Right kidney (tissue), 9 donors: ENCODE results near the gene CRP.
"Not testable (repeated sequence)": the region's sequence is repeated elsewhere in the genome, so short reads cannot be mapped to it uniquely, and the experiment has no call there.

Source experiments
- DNase-seq: peaks from one replicate; pipeline ENCODE4 v3.0.0-alpha.2; 2016
- long read RNA-seq, 8 donors: transcript quantifications; one replicate each; lab custom pipeline, GENCODE V29; 2026

Gene CRP, protein sequence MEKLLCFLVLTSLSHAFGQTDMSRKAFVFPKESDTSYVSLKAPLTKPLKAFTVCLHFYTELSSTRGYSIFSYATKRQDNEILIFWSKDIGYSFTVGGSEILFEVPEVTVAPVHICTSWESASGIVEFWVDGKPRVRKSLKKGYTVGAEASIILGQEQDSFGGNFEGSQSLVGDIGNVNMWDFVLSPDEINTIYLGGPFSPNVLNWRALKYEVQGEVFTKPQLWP
- long read RNA-seq, donor 1, result 0 reads
- long read RNA-seq, donor 2, result 0 reads
- long read RNA-seq, donor 3, result 0 reads
- long read RNA-seq, donor 4, result 0 reads
- long read RNA-seq, donor 5, result 0 reads
- long read RNA-seq, donor 6, result 0 reads
- long read RNA-seq, donor 7, result 0 reads
- long read RNA-seq, donor 8, result 0 reads

DNA sequence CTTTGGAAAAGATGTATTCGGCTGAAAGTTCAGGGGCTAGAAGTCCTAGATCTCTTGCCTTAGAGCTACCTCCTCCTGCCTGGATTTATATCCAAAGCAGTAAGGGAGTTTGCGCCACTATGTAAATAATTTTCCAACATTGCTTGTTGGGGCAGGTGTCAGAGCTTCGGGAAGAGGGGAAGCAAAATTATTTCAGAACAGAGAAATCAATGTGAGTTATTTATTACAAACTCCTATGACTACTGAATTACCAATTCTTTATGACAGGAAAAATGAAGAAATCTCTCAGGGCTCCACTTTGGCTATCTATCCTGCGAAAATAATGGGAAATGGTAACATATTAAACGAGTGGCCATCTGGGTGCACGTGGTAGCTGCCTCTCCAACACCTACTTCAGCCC is at the start of gene CRP:
CRP (minus strand) TSS at position 61 of the 400 bp plus-strand sequence. CDS start 104 bp downstream, outside the sequence.
- DNase-seq, result no peak

- no peak for DNase-seq
Observed at GRCh38 chr1:159763686-159764085, 49.3 kb upstream of the CRP start.

DNA sequence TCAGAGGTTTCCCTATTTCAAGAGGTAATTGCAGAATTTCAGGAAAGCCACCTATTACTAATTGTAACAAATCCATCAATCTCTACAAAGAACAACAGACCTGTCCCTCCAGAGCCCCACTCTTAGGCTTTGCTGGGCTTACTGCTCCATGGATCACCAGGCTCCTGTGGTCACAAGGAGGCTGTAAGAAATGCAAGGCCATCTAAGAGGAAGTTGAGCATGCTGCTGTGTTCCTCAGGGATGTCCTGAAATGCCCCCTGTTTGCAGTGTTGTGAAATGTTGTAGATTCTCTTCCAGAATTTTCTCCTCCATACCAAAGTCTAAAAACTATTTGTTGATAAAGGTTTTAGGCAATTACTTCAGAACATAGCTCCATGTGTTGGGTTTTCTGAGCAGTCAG is 42.0 kb upstream of the CRP start:
- DNase-seq, result no peak

- no peak for DNase-seq
Observed at GRCh38 chr1:159755451-159756007, 41.1 kb upstream of the CRP start.

DNA sequence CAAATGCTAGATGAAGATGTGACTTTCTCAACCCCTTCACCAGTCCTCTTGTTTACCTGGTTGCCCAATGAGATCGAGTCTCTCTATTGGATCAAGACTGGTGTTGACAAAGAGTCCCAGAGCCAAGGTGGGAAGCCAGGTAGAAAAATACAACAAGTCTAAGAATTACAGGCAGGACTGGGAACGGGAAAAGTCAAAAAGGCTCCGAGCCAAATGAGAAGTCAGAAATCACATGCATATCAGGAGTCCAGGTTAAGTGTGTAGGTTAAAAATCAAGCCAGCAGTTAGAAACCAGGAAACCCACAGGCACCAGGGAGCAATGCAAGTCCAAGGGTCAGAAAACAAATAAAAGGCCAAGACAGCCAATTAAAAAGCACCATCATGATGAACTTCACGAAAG is 39.0 kb upstream of the CRP start:
- DNase-seq, result no peak

- DNase-seq, result no peak
Observed at GRCh38 chr1:159752135-159752580, 37.8 kb upstream of the CRP start.

DNA sequence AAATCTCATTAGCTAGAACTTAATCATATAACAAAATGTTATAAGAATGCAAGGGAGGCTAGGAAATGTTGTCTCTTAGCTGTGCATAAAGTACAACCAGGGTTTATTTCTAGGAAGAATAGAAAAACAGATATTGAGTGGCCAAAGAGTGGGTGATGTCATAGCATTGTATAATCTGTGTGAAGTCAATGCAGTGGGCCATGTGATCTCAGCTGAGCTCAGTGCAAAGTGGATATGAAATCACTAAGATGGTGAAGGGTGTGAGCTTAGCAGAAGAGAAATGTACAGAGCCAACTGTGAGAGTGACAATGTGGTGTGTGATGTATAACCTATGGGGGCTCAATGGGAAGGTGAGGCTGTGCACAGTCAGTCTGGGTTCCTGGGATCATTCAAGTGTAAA is 36.6 kb upstream of the CRP start:
- no peak for DNase-seq

DNA sequence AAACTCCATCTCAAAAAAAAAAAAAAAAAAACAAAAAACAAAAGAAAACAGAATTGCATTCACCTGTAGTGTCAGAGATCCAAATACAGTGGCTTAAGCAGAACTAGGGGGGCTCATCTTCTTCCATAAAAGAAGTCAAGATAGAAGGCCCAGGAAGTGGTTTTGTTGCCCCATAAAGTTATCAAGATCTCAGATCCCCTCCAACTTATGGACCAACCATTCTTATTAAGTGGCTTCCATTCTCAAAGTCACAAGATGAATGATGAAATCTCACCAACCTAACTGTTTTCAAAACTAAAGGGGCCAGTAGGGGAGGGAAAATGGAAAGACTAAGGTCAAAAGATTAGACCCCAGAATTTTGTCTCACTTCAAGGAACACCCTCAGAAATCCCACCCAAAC is 36.2 kb upstream of the CRP start:
- no peak for DNase-seq

GRCh38 chr1:159749630-159750029 is 35.2 kb upstream of the CRP start:
- DNase-seq, result no peak

GRCh38 chr1:159748370-159748769 is 34.0 kb upstream of the CRP start:
- DNase-seq, result no peak

- DNase-seq, result no peak
Observed at GRCh38 chr1:159746666-159747065, 32.3 kb upstream of the CRP start.

DNA sequence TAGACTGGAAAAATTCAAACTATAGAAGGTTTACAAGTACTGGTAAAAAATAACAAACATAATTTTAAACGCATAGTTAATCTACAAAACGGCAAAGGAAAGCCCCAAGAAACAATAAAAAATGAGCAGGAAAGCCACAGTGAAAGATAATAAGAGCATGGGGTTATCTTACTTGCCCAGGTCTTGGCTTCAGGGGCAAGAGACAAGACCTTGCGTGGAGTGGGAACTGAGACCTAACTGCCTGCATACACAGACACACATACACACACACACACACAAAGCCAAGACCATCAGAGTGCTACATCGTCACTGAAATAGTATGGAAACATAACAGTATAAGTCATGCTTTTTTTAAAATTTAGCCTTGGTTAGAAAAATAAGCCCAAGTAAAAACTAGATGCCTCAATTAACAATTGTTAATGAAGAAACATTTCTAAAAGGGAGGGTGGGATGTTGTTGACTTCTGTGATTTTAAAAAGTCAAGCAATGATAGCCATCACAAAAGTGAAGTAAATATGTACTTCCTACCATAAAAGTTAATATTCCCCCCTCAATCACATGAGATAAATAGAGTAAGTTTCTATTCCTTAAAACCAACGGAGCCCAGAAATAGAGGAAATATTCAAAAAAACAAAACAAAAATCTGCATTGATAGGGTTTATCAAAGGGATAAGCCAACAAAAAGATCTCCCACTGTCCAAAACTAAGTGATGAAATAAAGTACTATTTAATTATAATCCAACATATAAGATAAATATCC is 29.4 kb upstream of the CRP start:
- DNase-seq, result no peak

DNA sequence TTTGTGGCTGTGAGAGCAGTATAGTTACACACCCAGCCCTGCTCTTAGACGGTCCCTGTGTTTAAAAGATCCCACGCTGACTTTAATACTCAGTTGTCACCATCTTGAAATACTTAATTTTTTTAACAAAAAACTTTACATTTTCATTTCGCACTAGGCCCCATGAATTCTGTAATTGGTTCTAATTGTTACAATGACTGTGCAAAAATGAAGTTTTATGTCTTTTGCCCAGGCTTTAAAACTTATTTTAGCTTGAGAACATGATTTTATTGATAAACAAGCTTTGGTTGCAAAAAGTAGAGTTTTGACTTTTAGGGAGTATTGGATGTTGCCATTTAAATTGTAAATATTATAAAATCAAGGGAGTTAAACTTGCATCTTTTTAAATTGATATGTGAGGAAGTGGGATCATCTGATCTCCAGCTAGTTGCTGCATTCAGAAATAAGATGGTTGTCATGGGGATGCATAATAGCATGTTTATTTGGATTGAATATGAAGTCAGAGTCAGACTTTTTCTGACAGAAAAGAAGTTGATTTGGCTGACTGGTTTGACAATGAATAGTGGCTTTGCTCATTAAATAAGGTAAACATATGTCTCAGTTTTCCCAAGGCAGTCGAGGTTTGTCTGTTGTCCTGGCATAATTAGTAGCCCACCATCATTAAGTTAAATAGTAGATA is 23.0 kb upstream of the CRP start:
- DNase-seq, result no peak

GRCh38 chr1:159723188-159723587 is 8.8 kb upstream of the CRP start:
- not testable (repeated sequence) for DNase-seq

DNA sequence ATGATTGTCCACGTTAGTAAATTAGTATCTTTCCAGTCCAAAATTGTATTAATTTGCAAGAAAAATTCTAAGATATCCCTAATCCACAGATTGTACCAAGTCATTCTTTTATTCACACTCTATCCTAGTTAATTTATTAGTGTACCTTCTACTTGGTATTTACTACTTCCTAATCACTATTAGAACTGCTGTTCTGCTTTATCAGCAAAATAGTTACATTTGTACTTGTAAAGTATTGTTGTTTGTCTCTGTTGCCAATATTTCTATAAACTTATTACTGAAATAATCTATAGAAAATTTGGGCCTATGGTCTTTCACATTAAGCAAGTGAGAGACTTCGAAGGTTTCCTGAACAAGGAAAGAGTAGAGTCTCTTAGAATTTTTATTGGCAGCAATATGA is 5.6 kb upstream of the CRP start:
- no peak for DNase-seq

DNA sequence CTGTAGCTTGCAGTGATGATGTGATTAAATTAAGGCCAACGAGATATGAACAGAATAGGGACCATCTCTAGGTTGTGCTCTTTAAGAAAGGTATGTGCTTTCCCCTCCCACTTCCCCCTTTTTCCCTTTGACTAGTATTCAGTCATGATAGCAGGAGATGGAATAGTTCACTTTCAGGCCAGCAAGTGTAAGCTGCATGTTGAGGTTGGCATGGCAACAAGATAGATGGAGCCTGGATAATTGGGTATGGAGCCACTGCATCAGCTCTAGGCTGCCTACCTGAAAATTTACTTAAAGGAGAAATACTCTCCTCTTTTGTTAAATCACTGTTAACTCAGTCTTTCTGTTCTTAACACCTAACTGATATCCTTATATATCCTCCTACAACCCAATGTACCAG is 1.5 kb upstream of the CRP start:
- no peak for DNase-seq

DNA sequence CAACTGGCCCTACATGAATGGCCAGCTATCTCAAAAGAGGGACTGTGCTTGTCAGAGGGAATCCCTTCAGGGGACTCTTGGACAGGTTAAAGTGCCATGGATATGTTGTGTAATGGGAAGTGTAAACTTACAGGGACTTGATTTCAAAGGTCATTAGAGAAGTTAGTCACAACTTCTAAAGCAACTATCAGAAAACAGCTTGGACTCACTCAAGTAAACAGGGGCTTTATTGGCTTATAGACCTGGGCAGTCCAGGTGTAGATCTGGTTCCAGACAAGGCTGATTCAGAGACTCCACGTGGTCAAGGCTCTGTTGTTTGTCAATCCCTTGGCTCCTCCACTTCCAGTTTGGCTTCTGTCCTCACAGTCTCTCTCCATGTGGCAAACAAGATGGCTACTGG is 2.3 kb downstream of the CRP start:
- no peak for DNase-seq

GRCh38 chr1:159707472-159708260 is 6.7 kb downstream of the CRP start:
- no peak for DNase-seq

DNA sequence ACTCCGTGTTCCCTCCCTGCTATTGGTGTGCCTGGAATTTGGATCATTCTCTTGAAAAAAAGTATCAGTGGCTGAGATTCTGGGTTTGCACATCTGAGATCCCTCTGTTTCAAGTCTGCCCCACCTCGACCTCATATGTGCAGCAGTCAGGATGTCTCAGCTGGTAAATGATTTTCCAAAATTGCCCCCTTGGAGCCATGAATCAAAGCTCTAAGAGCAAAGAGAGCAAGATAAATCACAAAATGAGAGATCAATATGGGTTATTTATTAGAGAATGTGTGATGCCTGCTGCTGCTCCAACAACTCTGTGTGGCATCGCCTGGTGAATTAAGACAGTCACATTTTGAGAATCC is 8.5 kb downstream of the CRP start:
- no peak for DNase-seq

DNA sequence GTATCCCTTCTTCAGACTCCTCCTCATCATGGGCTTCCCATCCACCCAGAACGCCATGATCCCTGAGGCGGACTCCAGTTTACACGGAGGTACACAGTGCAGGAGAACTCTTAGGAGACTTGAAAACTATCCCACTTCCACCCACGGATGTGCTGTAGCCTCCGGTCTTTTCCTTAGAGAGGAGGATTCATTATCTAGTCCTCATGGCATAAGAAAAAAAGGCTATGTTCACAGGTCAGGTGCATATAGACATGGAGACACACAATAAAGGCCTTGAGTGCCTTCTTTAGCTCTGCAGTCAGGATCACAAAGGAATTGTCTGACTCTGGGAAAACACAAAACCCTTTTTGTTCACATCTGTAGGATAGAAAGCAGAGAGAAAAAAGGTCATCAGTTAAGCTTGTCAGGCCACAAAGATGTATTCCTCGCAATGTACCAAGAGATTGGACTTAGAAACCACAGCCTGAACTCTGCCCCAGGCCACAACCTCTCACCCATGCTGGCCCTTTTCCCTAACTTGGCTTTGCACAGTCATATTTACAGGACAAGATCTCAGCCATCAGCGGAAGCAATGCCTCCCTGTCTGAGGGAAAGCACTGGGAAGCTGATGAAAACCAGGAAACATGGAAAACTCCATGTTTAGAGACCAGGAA is 9.0 kb downstream of the CRP start:
- no peak for DNase-seq

DNA sequence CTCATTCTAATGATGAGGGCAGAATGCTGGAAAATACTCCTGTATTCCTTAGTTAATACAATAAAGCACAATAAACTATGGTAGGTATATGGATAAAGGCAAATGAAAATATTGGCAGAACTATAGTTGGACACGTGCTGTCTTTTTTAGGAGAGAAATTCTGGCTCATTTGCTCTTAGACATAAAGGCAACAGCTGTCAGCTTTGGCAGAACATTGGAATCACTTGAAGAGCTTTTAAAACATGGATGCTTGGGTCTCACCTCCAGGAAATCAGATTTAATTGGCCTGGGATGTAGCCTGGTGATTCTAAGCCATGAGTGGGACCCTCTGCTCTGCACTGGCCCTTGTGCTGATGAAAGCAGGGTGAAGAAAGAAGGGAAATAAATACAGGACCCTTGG is 9.9 kb downstream of the CRP start:
- DNase-seq, result no peak

- DNase-seq, result no peak
Observed at GRCh38 chr1:159700312-159700711, 14.1 kb downstream of the CRP start.
